Trophoblast cell (in vitro differentiated cells and primary cell): ENCODE measurements around the gene LKAAEAR1.
A peak's percentile ranks its signal among the peaks of the same experiment; 100 is the strongest.
"Not testable (repeated sequence)": the region's sequence is repeated elsewhere in the genome, so short reads cannot be mapped to it uniquely, and the experiment has no call there.

Experiments
- DNase-seq, 2 donors: peaks; one replicate each; pipeline ENCODE4 v3.0.0-alpha.2; 2016
- H2AFZ ChIP-seq: 2 replicates; pipeline ENCODE4 v1.6.1; 2013; ENCODE audit warnings: low read length, moderate library complexity, mild to moderate bottlenecking; ENCODE audit not compliant: insufficient read depth, poor library complexity
- H2AK5ac ChIP-seq: 2 replicates; pipeline ENCODE4 v1.6.1; 2013; ENCODE audit warnings: mild to moderate bottlenecking, low read length
- H2BK120ac ChIP-seq: 2 replicates; pipeline ENCODE4 v1.6.1; 2013; ENCODE audit warnings: low read length, mild to moderate bottlenecking, moderate library complexity; ENCODE audit not compliant: insufficient read depth, poor library complexity
- H2BK12ac ChIP-seq: 2 replicates; pipeline ENCODE4 v1.6.1; 2013; ENCODE audit warnings: mild to moderate bottlenecking, low read length, moderate library complexity
- H2BK5ac ChIP-seq: 2 replicates; pipeline ENCODE4 v1.6.1; 2013; ENCODE audit warnings: low read length, low read depth, moderate library complexity, mild to moderate bottlenecking; ENCODE audit not compliant: poor library complexity
- H3K14ac ChIP-seq: 2 replicates; pipeline ENCODE4 v1.6.1; 2013; ENCODE audit warnings: mild to moderate bottlenecking, low read length
- H3K18ac ChIP-seq: 2 replicates; pipeline ENCODE4 v1.6.1; 2013; ENCODE audit warnings: mild to moderate bottlenecking, low read length
- H3K23ac ChIP-seq: 2 replicates; pipeline ENCODE4 v1.6.1; 2013; ENCODE audit warnings: low read length
- H3K27ac ChIP-seq: 2 replicates; pipeline ENCODE4 v1.5.1; 2013; ENCODE audit warnings: low read depth, mild to moderate bottlenecking, inconsistent platforms, low read length, moderate library complexity
- H3K27me3 ChIP-seq: 2 replicates; pipeline ENCODE4 v1.6.1; 2013; ENCODE audit warnings: inconsistent platforms, mild to moderate bottlenecking, low read length, moderate library complexity; ENCODE audit not compliant: insufficient read depth
- H3K36me3 ChIP-seq, 2 experiments: 1 replicate in 1 of 2; 2 replicates in 1 of 2; pipeline ENCODE4 v1.6.1; 2013; ENCODE audit warnings: low read length in 2 of 2, mild to moderate bottlenecking in 2 of 2, moderate library complexity in 1 of 2; ENCODE audit not compliant: insufficient read depth in 2 of 2, control insufficient read depth in 1 of 2
- H3K4ac ChIP-seq: 2 replicates; pipeline ENCODE4 v1.6.1; 2013; ENCODE audit warnings: low read depth, mild to moderate bottlenecking, low read length, moderate library complexity
- H3K4me1 ChIP-seq, 2 experiments: 1 replicate in 1 of 2; 2 replicates in 1 of 2; pipeline ENCODE4 v1.6.1; 2013; ENCODE audit warnings: low read length in 2 of 2, mild to moderate bottlenecking in 2 of 2, moderate library complexity in 1 of 2; ENCODE audit not compliant: insufficient read depth in 2 of 2, control insufficient read depth in 1 of 2
- H3K4me2 ChIP-seq: 2 replicates; pipeline ENCODE4 v1.6.1; 2013; ENCODE audit warnings: inconsistent platforms, mild to moderate bottlenecking, low read length, moderate library complexity
- H3K4me3 ChIP-seq: 2 replicates; pipeline ENCODE4 v1.5.1; 2013; ENCODE audit warnings: mild to moderate bottlenecking, low read depth, low read length, inconsistent platforms
- H3K79me1 ChIP-seq: one replicate; pipeline ENCODE4 v1.6.1; 2013; ENCODE audit warnings: low read length
- H3K79me2 ChIP-seq: 2 replicates; pipeline ENCODE4 v1.6.1; 2013; ENCODE audit warnings: low read length, mild to moderate bottlenecking; ENCODE audit not compliant: control insufficient read depth, insufficient read depth, poor library complexity
- H3K9ac ChIP-seq: 2 replicates; pipeline ENCODE4 v1.6.1; 2013; ENCODE audit warnings: mild to moderate bottlenecking, low read length
- H3K9me3 ChIP-seq: 2 replicates; pipeline ENCODE4 v1.6.1; 2013; ENCODE audit warnings: low read depth, mild to moderate bottlenecking, control low read depth, inconsistent platforms, low read length; ENCODE audit not compliant: insufficient read depth
- H4K12ac ChIP-seq: 2 replicates; pipeline ENCODE4 v1.6.1; 2013; ENCODE audit warnings: low read depth, mild to moderate bottlenecking, low read length, moderate library complexity
- H4K8ac ChIP-seq: 2 replicates; pipeline ENCODE4 v1.6.1; 2013; ENCODE audit warnings: low read depth, mild to moderate bottlenecking, low read length, moderate library complexity
- H4K91ac ChIP-seq: one replicate; pipeline ENCODE4 v1.6.1; 2013; ENCODE audit warnings: low read depth, mild to moderate bottlenecking, low read length, moderate library complexity
- WGBS: extraction: QIAGEN DNeasy Blood & Tissue Kit; methylation state at CpG from one replicate; pipeline ENCODE4 v1.1.7; 2013; ENCODE audit warnings: missing lambda C conversion rate; ENCODE audit not compliant: insufficient read length, insufficient coverage; ENCODE audit errors: extremely low coverage; 5-methylcytosine and 5-hydroxymethylcytosine counted together

LKAAEAR1 gene

GRCh38 chr20:64119681-64120341 is 35.6 kb upstream of the LKAAEAR1 start:
- no peaks in the 10 kb centered on the region for H3K79me1 ChIP-seq
- peaks cover 1% of the 10 kb centered on the region for H3K9me3 ChIP-seq
- H3K4me2 ChIP-seq = peak overlapping the region; percentile 35
- no peak overlapping the region for H3K4ac ChIP-seq
- no peak overlapping the region for H2BK5ac ChIP-seq
- H3K9ac ChIP-seq = no peak overlapping the region
- no peak overlapping the region for H2AK5ac ChIP-seq
- H2BK12ac ChIP-seq = no peak overlapping the region
- no peak overlapping the region for H4K91ac ChIP-seq
- H3K18ac ChIP-seq = no peak overlapping the region
- H3K27ac ChIP-seq = no peak overlapping the region
- H3K4me3 ChIP-seq = no peak overlapping the region
- no peak overlapping the region for H4K8ac ChIP-seq
- H3K36me3 ChIP-seq = no peaks in the 10 kb centered on the region
- no peak overlapping the region for H3K23ac ChIP-seq
- no peak overlapping the region for H4K12ac ChIP-seq
- H3K14ac ChIP-seq = no peak overlapping the region
- DNase-seq = no peak
- H3K4me1 ChIP-seq = peaks cover 0 to 2% of the 10 kb centered on the region in 2 experiments
- H2AFZ ChIP-seq = no peak overlapping the region
- H2BK120ac ChIP-seq = no peak overlapping the region
- H3K27me3 ChIP-seq = no peaks in the 10 kb centered on the region
- no peaks in the 10 kb centered on the region for H3K79me2 ChIP-seq
- WGBS = no CpG with 5 or more reads among the region's 14 CpGs

- Histone ChIP-seq H4K12ac (no peak overlapping the region), H3K4me3 (no peak overlapping the region), H3K4me1 (peaks cover 0 to 2% of the 10 kb centered on the region in 2 experiments), H2AK5ac (no peak overlapping the region), H3K14ac (no peak overlapping the region), H4K8ac (no peak overlapping the region), H3K9ac (no peak overlapping the region), H2BK120ac (no peak overlapping the region), H2AFZ (no peak overlapping the region), H3K9me3 (peaks cover 1% of the 10 kb centered on the region), H3K23ac (no peak overlapping the region), H3K27ac (no peak overlapping the region), H3K4ac (no peak overlapping the region), H2BK5ac (no peak overlapping the region), H3K79me2 (no peaks in the 10 kb centered on the region), H4K91ac (no peak overlapping the region), H3K79me1 (no peaks in the 10 kb centered on the region), H3K27me3 (no peaks in the 10 kb centered on the region), H3K18ac (no peak overlapping the region), H3K4me2 (no peak overlapping the region), H3K36me3 (no peaks in the 10 kb centered on the region), H2BK12ac (no peak overlapping the region)
- no CpG with 5 or more reads among the region's 8 CpGs for WGBS
- no peak for DNase-seq
These were observed 35.1 kb upstream of the LKAAEAR1 start for GRCh38 chr20:64119301-64119680.

DNA sequence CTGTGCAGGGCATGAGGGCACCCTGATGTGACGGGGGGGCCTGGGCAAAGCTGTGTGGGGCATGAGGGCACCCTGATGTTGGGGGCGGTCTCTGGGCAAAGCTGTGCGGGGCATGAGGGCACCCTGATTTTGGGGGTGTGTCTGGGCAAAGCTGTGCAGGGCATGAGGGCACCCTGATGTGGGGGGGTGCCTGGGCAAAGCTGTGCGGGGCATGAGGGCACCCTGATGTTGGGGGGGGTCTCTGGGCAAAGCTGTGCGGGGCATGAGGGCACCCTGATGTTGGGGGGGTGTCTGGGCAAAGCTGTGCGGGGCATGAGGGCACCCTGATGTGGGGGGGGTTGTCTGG is 33.2 kb upstream of the LKAAEAR1 start:
- not testable (repeated sequence) for H4K8ac ChIP-seq, H3K27ac ChIP-seq, H3K4me1 ChIP-seq, DNase-seq, H3K23ac ChIP-seq, H3K14ac ChIP-seq, H3K9me3 ChIP-seq, H3K36me3 ChIP-seq, H2BK12ac ChIP-seq, H3K4me2 ChIP-seq, H3K79me1 ChIP-seq, H3K18ac ChIP-seq, H2AK5ac ChIP-seq, H3K4me3 ChIP-seq, H4K91ac ChIP-seq, H3K79me2 ChIP-seq, H2BK120ac ChIP-seq, H4K12ac ChIP-seq, H2BK5ac ChIP-seq, H3K27me3 ChIP-seq, H3K9ac ChIP-seq, H3K4ac ChIP-seq, H2AFZ ChIP-seq
- no CpG with 5 or more reads among the region's 6 CpGs for WGBS

DNA sequence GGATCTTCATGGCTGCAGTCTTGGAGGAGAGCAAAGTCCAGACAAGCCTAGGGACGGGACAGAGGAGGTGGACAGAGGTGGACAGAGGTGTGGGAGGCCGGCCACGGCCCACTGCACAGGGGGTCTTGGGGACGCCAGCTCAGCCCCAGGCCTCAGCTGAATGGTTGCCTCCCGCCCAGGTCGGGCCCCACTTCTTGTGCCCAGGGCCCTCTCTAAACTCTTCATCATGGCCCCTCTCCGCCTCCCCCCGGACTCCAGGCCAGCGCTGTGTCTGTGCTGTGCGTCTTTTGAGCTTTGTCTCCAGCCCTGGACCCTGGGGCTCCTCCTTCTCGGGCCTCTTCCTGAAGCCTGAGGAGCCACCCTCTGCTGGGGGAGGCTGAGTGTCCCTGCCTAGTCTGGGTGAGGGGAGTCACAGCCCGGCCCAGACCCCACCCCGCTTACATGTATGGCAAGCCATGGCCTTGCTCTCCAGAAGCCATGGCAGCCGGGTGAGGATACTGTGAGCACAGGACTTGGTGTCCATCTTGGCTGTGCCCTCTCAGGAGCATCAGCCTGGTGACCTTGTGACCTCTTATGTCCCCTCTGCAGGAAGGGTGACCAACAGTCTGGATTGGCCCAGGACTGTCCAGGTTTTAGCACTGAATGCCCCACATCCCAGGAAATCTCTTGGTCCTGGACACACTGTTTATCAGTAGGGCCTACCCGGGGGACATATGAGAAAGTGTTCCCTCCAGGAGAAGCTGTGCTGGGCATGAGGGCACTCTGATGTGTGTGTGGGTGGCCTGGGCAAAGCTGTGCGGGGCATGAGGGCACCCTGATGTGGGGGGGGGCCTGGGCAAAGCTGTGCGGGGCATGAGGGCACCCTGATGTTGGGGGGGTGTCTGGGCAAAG is 32.6 kb upstream of the LKAAEAR1 start:
- Histone ChIP-seq H3K23ac (no peak overlapping the region), H2AFZ (no peak overlapping the region), H3K4me3 (no peak overlapping the region), H4K8ac (no peak overlapping the region), H4K91ac (no peak overlapping the region), H2BK12ac (no peak overlapping the region), H4K12ac (no peak overlapping the region), H3K79me2 (no peaks in the 10 kb centered on the region), H3K14ac (no peak overlapping the region), H3K4ac (no peak overlapping the region), H3K4me2 (no peak overlapping the region), H3K9ac (no peak overlapping the region), H3K79me1 (no peaks in the 10 kb centered on the region), H3K9me3 (peaks cover 1% of the 10 kb centered on the region), H3K4me1 (peaks cover 0 to 2% of the 10 kb centered on the region in 2 experiments), H3K18ac (no peak overlapping the region), H3K27me3 (no peaks in the 10 kb centered on the region), H3K36me3 (no peaks in the 10 kb centered on the region), H2BK120ac (no peak overlapping the region), H3K27ac (no peak overlapping the region), H2AK5ac (no peak overlapping the region), H2BK5ac (no peak overlapping the region)
- WGBS = no CpG with 5 or more reads among the region's 17 CpGs
- DNase-seq = no peak
